Stimulated activated CD8-positive, alpha-beta memory T cell treated with anti-CD3 and anti-CD28 coated beads, Interleukin-4, amount 100 ng/mL, for 24 hours (primary cell): Measurements from ENCODE around the gene NLRP3.
A peak's percentile ranks its signal among the peaks of the same experiment; 100 is the strongest.

Experiments
- DNase-seq: peaks from one replicate; pipeline ENCODE4 v3.0.0-alpha.2; 2020; ENCODE audit warnings: low read depth

Gene NLRP3

GRCh38 chr1:247437551-247438505 lies 21.9 kb downstream of the NLRP3 start:
- no peak for DNase-seq

- DNase-seq: no peak
These were observed 24.1 kb downstream of the NLRP3 start for GRCh38 chr1:247440001-247440620.

GRCh38 chr1:247441606-247442005 lies 25.6 kb downstream of the NLRP3 start:
- no peak for DNase-seq

- DNase-seq: no peak
These were observed 26.2 kb downstream of the NLRP3 start for GRCh38 chr1:247442164-247442563.

GRCh38 chr1:247443641-247444040 lies 27.7 kb downstream of the NLRP3 start:
- DNase-seq: no peak

DNA sequence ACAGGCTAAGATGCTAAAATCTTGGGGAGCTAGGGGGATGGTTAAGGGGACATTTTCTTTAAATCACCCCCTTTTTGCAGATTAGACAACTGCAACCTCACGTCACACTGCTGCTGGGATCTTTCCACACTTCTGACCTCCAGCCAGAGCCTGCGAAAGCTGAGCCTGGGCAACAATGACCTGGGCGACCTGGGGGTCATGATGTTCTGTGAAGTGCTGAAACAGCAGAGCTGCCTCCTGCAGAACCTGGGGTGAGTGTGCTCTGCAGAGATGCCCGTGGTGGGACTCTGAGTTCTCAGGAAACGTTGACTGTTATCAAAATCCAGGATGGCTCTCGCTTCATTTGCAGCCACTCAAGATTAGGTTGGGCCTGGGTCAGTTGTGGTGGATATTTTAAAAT lies 28.6 kb downstream of the NLRP3 start:
- DNase-seq: no peak

DNA sequence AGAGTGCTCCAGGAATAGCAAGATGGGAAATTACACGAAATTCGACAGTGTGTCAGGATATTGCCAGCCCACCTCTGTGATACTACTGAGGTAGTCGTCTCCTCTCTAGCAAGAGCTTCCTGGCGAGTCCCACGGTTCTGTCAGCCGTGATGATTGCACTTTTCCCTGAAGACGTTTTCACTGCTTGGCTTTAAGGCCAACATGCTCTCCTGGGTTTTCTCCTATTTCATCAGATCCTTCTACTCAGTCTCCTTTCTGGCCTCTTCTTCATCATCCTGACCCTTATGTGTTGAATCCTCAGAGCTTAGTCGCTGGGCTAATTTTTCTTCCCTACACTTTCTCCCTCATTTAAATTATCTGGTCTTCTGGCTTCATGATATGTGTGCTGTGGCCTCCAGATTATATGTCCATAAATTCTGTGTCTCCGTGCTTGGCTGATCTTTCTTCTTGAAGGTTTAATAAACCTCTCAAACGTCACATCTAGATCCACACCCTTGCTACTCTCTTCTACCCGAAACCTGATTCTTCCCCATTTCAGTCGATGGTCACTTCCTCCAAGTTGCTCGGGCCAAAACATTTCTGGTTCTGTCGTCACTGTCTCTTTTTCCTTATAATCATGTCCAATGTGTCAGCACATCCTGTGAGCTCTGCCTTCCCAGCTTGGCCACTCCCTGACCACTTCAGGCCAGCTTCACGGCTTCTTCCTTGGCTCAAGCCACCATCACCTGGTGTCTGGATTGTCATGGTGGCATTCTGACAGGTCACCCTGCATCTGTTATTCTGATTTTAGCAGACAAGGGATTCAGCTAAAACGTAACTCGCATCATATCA lies 29.8 kb downstream of the NLRP3 start:
- DNase-seq: no peak

DNA sequence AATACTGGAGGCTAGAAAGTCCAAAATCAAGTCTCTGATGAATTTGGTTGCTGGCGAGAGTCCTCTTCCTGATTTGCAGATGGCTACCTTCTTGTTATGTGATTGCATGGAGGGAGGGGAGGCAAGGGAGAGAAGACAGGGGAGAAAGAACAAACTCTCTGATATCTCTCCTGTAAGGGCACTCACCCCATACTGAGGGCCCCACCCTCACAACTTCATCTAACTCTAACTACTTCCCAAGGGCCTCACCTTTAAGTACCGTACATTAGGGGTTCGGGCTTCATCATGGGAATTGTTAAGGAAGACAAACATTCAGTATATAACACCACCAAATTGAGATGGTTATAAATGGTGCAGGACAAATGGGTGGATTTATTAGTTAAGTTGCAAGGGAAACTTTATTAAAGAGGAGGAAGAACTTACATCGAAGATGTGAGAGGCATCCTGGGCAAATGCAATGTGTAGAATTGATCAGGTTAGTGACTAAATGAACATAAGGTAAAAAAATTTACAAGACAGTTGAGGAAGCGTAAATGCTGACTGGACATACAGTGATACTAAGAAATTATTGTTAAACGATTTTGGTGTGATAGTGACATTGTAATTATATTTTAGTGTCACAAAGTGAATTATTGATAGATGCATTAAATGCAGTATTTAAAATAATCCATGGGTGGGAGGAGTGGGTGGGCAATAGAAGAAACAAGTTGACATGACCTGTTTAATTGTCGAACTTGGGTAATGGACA lies 31.4 kb downstream of the NLRP3 start:
- no peak for DNase-seq

DNA sequence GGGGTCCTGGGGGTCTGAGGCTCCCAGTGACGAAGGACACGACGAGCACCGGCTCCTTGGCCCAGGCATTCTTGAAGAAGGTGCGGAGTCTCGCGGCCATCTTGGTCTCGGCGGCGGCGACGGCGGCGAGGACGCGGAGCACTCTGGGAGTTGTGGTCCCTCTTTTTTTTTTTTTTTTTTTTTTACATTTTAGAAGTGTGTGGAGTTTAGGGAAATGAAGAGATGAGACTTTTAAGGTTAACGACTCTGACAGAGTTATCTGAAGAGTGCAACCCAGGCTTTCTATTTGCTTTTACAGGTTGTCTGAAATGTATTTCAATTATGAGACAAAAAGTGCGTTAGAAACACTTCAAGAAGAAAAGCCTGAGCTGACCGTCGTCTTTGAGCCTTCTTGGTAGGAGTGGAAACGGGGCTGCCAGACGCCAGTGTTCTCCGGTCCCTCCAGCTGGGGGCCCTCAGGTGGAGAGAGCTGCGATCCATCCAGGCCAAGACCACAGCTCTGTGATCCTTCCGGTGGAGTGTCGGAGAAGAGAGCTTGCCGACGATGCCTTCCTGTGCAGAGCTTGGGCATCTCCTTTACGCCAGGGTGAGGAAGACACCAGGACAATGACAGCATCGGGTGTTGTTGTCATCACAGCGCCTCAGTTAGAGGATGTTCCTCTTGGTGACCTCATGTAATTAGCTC lies 32.3 kb downstream of the NLRP3 start:
- peak; percentile 24 for DNase-seq

DNA sequence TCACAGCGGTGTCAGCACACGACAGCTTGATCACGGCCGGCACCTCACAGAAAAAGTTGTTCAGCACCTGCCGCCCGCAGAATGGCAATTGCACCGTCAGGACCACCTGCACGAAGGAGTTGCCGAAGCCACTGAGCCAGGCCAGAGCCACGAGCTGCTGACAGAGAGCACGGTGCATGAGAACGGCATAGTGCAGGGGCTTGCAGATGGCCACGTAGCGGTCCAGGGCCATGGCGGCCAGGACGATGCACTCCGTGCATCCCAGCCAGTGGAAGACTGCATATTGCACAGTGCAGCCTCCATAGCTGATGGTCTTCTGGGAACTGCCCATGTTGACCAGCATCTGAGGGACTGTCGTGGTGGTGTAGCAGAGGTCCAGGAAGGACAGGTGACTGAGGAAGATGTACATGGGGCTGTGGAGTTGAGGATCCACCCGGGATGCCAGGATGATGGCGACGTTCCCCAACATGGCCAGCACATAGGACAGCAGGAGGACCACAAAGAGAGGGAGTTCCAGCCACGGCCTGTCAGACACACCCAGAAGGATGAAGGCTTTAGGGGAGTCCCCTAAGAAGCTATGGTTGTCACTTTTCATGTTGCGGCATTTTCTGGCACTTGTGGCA lies 35.5 kb downstream of the NLRP3 start:
- DNase-seq: no peak

DNA sequence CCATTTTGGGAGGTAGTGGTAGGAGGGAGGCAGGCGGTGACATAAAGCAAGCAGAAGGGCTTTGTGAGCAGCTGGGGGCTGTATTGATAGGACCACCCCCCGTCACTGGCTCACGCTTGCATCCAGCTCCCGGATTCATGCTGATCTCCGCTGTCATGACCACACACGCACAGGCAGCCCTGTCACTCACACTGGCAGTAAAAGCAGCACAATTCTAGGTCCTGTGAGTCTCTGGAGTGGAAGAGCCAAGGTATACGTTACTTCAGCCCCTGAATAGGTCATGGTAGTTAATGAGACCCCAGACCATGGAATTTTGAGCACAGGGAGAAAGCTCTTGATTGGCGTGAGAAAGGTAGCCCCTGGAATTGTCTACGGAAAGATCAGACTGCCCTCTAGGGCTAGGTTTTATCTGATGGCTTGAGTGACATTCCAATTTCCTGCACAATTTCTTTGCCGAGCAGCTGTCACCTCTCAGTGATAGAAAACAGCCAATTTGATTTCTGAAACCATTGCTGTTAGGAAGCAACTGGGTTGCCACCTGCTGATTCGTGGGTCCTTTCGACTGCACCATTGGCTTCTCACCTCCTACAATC lies 36.6 kb downstream of the NLRP3 start:
- no peak for DNase-seq

- no peak for DNase-seq
These were observed 37.3 kb downstream of the NLRP3 start for GRCh38 chr1:247453245-247453644.

DNA sequence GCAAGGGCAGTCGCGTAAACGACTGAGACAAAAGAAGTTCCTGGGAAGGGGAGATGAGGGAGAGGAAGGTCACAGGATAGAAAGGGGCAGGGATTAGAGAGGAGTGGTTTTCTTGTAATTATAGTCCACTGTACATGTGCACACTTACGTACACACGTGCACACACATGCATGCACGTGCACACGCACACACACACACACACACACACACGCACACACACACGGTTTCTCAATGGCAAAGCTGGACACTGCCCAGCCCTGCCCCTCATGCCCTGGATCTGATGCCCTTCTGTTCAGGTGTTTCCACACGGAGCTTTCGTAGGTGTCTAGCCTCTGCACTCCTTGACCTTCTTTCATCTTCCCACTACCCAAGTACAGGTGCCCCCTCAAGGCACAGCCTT lies 38.0 kb downstream of the NLRP3 start:
- no peak for DNase-seq

GRCh38 chr1:247456021-247456420 lies 40.0 kb downstream of the NLRP3 start:
- DNase-seq: no peak

DNA sequence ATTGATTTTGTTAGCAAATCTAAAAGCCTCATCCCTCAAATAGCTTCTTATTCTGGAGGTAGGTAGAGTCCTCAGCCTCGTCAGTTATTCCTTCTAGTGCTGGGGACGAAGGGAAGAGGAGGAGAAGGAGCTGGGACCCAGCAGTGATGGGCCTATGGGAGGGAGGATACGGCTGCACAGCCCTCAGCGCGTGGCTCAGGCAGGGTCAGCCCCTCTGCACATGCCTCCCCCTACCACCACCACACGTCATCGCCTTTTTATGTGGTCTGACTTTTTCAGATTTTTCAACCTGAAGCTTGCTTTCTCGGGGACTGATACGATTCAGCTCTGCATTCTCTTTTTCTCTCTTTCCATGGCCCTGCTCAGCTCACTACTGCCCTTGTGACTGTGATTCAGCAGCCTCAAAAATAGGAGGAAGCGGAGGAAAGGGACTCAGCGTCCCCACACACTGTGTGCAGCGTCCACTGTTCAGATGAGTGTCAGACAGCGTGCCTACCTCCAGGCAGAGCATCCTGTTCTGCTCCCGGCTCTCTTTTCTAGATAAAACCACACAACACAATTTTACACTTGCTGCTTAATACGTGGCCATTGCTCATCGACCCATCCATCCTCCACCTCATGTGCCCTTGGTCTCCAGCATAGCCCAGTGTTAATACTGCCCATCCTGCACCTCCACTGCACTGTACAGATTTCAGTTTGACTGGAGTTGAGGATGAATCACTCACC lies 41.1 kb downstream of the NLRP3 start:
- DNase-seq: peak; percentile 1

- DNase-seq: no peak
These were observed 43.5 kb downstream of the NLRP3 start for GRCh38 chr1:247459507-247459906.

GRCh38 chr1:247465796-247466195 lies 49.8 kb downstream of the NLRP3 start:
- no peak for DNase-seq

GRCh38 chr1:247467129-247467528 lies 51.2 kb downstream of the NLRP3 start:
- DNase-seq: no peak

DNA sequence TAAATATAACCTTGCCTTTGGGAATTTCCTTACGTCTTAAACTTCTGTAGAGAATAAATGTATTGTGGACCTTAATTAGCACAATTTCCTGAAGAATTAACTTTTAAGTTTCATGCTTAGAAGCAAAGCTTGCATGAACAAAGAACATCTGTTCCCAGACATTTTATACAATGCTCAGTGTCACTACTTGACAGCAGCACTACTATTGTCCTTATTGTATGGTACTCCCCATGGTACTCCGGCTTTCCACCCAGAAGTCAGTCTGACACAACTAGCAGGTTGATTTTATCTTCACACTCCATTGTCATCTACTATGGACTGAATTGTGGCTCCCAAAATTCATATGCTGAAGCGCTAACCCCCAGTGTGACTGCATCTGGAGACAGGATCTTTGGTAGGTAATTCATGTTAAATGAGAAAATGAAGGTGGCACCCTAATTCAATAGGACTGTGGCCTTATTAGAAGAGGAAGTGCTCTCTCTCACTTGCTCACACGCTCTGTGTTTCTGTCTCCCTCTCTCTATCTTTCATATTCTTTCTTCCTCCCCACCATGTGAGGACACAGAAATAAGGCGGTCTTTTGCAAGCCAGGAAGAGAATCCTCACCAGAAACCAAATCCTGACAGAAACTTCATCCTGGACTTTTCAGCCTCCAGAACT lies 52.6 kb downstream of the NLRP3 start:
- DNase-seq: no peak
